HCT116 (cell line): Measurements from ENCODE around the gene TMEM258. TPM values are rescaled to one million over a fixed set of nuclear protein-coding genes. Genes with fewer than 3 reads are reported as not detected.

ENCODE experiments used
- ATAC-seq: fragments of 200-7000 bp; cut with Tn5 transposase; 2 replicates; pipeline ENCODE4 v1.9.1; 2020; ENCODE audit warnings: mild to moderate bottlenecking, moderate library complexity
- BruUV-seq: library from RNA; stranded (reverse); fragments of 400-500 nt; replicated peaks from 2 replicates; lab custom pipeline; 2021; lab: Mats Ljungman, UMichigan
- CTCF ChIA-PET: fragments of 300-600 bp; sonication (Branson Sonifier 250); formaldehyde crosslinking; loops from one replicate; lab custom pipeline; 2021; ENCODE audit warnings: antibody characterized with exemption; lab: Charles Lee
- POLR2A ChIA-PET: fragments of 300-600, 350-600 bp; sonication (Branson Sonifier 250); formaldehyde crosslinking; loops from one replicate; lab custom pipeline; 2021; ENCODE audit warnings: antibody characterized with exemption; lab: Charles Lee
- RAD21 ChIA-PET, 2 experiments: fragments of 300-600 bp; sonication (Branson Sonifier 250); formaldehyde crosslinking; loops; one replicate each; lab custom pipeline; 2023; ENCODE audit warnings: low total read pairs in 2 of 2; ENCODE audit not compliant: uncharacterized antibody in 2 of 2, unreplicated experiment in 2 of 2, low non-redundant PET in 1 of 2; lab: Charles Lee
- DNase-seq: peaks from one replicate; pipeline ENCODE4 v3.0.0-alpha.2; 2010; ENCODE audit warnings: low read depth, low spot score
- H2AFZ ChIP-seq: fragments of 200-600 bp; shearing (Covaris generic), sonication (generic); 2 replicates; pipeline ENCODE4 v1.6.1; 2017; ENCODE audit warnings: low read depth, mixed run types, mixed read lengths, antibody characterized with exemption, low read length; ENCODE audit not compliant: poor library complexity, severe bottlenecking
- H3K27ac ChIP-seq: 2 replicates; pipeline ENCODE4 v1.5.1; 2012; ENCODE audit warnings: low read depth, low read length
- H3K27me3 ChIP-seq: fragments of 200-600 bp; sonication (generic); 2 replicates; pipeline ENCODE4 v1.6.1; 2016; ENCODE audit warnings: mixed run types, low read length, mixed read lengths; ENCODE audit not compliant: insufficient read depth
- H3K36me3 ChIP-seq, 2 experiments: fragments of 200-500 bp in 1 of 2; fragments of 200-600 bp in 1 of 2; sonication (Bioruptor generic) in 1 of 2; sonication (generic) in 1 of 2; 2 replicates each; pipeline versions ENCODE4 v1.5.1 to v1.6.1; 2014 to 2016; ENCODE audit warnings: low read length in 2 of 2, inconsistent platforms in 1 of 2, mixed read lengths in 1 of 2, mixed run types in 1 of 2; ENCODE audit not compliant: insufficient read depth in 2 of 2, control insufficient read depth in 1 of 2
- H3K4me1 ChIP-seq, 2 experiments: fragments of 200-600 bp in 1 of 2; sonication (generic) in 1 of 2; 2 replicates each; pipeline versions ENCODE4 v1.5.1 to v1.6.1; 2012 to 2017; ENCODE audit warnings: low read length in 2 of 2, inconsistent platforms in 1 of 2, mild to moderate bottlenecking in 1 of 2, mixed read lengths in 1 of 2, mixed run types in 1 of 2, moderate library complexity in 1 of 2; ENCODE audit not compliant: insufficient read depth in 2 of 2, control insufficient read depth in 1 of 2
- H3K4me2 ChIP-seq: fragments of 200-600 bp; sonication (generic); 2 replicates; pipeline ENCODE4 v1.6.1; 2017; ENCODE audit warnings: mixed run types, low read length, mixed read lengths
- H3K4me3 ChIP-seq, 2 experiments: fragments of 200-600 bp in 1 of 2; sonication (generic) in 1 of 2; replicated peaks in 1 of 2; 2 replicates each; pipeline ENCODE4 v1.5.1; 2011 to 2016; ENCODE audit warnings: low read length in 2 of 2, control low read depth in 1 of 2, low read depth in 1 of 2, mild to moderate bottlenecking in 1 of 2, mixed read lengths in 1 of 2, mixed run types in 1 of 2
- H3K79me2 ChIP-seq: fragments of 200-600 bp; sonication (generic); 2 replicates; pipeline ENCODE4 v1.6.1; 2017; ENCODE audit warnings: mild to moderate bottlenecking, mixed run types, low read length, moderate library complexity, mixed read lengths; ENCODE audit not compliant: insufficient read depth
- H3K9ac ChIP-seq: fragments of 200-600 bp; sonication (generic); 2 replicates; pipeline ENCODE4 v1.6.1; 2016; ENCODE audit warnings: low read length, mixed read lengths
- H3K9me2 ChIP-seq: fragments of 200-600 bp; sonication (generic), shearing (Covaris generic); 2 replicates; pipeline ENCODE4 v1.6.1; 2017; ENCODE audit warnings: mixed run types, mild to moderate bottlenecking, moderate library complexity; ENCODE audit not compliant: insufficient read depth
- H3K9me3 ChIP-seq, 2 experiments: fragments of 200-500 bp in 1 of 2; fragments of 200-600 bp in 1 of 2; sonication (Bioruptor generic) in 1 of 2; sonication (generic) in 1 of 2; 2 replicates each; pipeline ENCODE4 v1.6.1; 2014 to 2017; ENCODE audit warnings: low read length in 2 of 2, mixed read lengths in 2 of 2, inconsistent platforms in 1 of 2, low read depth in 1 of 2, mild to moderate bottlenecking in 1 of 2, mixed run types in 1 of 2, moderate library complexity in 1 of 2; ENCODE audit not compliant: control insufficient read depth in 1 of 2, insufficient read depth in 1 of 2
- H4K20me1 ChIP-seq: fragments of 200-600 bp; sonication (generic), shearing (Covaris generic); 2 replicates; pipeline ENCODE4 v1.6.1; 2017; ENCODE audit warnings: mixed run types, mild to moderate bottlenecking, moderate library complexity; ENCODE audit not compliant: insufficient read depth
- POLR2AphosphoS5 ChIP-seq: IDR thresholded peaks from 2 replicates; pipeline ENCODE4 v1.6.1; 2011; ENCODE audit warnings: mild to moderate bottlenecking, low read depth, low read length, moderate library complexity
- SIN3A ChIP-seq: IDR thresholded peaks from 2 replicates; pipeline ENCODE4 v1.6.1; 2012; ENCODE audit warnings: low read depth
- YY1 ChIP-seq: IDR thresholded peaks from 2 replicates; pipeline ENCODE4 v1.6.1; 2011; ENCODE audit warnings: low read length, low read depth, moderate library complexity, mild to moderate bottlenecking; ENCODE audit not compliant: insufficient replicate concordance; ENCODE audit errors: extremely low read depth
- intact Hi-C: fragments of 100-400 bp; cut with micrococcal nuclease; formaldehyde crosslinking; loops from 2 replicates; pipeline ENCODE4 v1.10.0; 2022
- total RNA-seq: library from RNA; stranded (reverse); gene quantifications from one replicate; pipeline ENCODE4 v1.2.1, GENCODE V29; 2021; ENCODE audit not compliant: unreplicated experiment
- TF ChIP-seq, protein P1 (sequence below), 3 experiments: fragments of 200-600 bp in 1 of 3; sonication (generic) in 1 of 3; IDR thresholded peaks in 2 of 3; conservative IDR thresholded peaks in 1 of 3; 2 replicates each; pipeline ENCODE4 v1.5.1; 2012 to 2017; ENCODE audit warnings: low read depth in 2 of 3, low read length in 2 of 3, antibody characterized with exemption in 1 of 3, borderline replicate concordance in 1 of 3, control low read depth in 1 of 3, mild to moderate bottlenecking in 1 of 3, mixed read lengths in 1 of 3, mixed run types in 1 of 3, moderate library complexity in 1 of 3; ENCODE audit not compliant: insufficient read depth in 1 of 3
- TF ChIP-seq, protein P2 (sequence below): IDR thresholded peaks from 2 replicates; pipeline ENCODE4 v1.6.1; 2011; ENCODE audit warnings: mild to moderate bottlenecking, low read length, moderate library complexity; ENCODE audit not compliant: insufficient replicate concordance; ENCODE audit errors: extremely low read depth
- TF ChIP-seq, protein P3 (sequence below): IDR thresholded peaks from 2 replicates; pipeline ENCODE4 v1.6.1; 2012; ENCODE audit warnings: low read depth

TMEM258 gene
- total RNA-seq, 1 experiment from 2014 or later, result 160 TPM

DNA sequence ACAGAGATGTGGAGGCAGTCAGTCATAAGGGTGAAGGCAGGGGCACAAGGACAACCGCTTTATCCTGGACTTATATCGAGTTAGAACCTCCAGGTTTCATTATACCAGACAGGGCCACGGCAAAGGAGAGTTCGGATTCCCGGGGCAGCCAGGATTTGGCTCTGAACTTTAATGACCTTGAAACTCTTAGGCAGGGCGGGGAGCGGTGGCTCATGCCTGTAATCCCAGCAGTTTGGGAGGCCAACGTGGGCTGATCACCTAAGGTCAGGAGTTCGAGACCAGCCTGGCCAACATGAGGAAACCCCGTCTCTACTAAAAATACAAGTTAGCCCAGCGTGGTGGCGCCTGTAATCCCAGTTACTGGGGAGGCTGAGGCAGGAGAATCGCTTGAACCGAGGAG is 41.0 kb downstream of the TMEM258 start:
- RAD21 ChIA-PET, result no interaction called here
- no peak for ATAC-seq
- Histone ChIP-seq H3K79me2 (peaks cover 36% of the 10 kb centered on the region; the same call in 1 of the 2 replicates), H3K27ac (no peak overlapping the region), H3K4me1 (peaks cover 21 to 61% of the 10 kb centered on the region in 2 experiments), H3K36me3 (no peaks in the 10 kb centered on the region), H3K9me2 (no peaks in the 10 kb centered on the region), H4K20me1 (no peaks in the 10 kb centered on the region), H3K27me3 (no peaks in the 10 kb centered on the region), H2AFZ (no peak overlapping the region), H3K4me3 (no peak overlapping the region), H3K9ac (no peak overlapping the region), H3K4me2 (no peak overlapping the region), H3K9me3 (no peaks in the 10 kb centered on the region)
- no TSS peak for BruUV-seq
- TF ChIP-seq YY1 (no peak), SIN3A (no peak), POLR2AphosphoS5 (no peak)
- TF ChIP-seq, protein P1, sequence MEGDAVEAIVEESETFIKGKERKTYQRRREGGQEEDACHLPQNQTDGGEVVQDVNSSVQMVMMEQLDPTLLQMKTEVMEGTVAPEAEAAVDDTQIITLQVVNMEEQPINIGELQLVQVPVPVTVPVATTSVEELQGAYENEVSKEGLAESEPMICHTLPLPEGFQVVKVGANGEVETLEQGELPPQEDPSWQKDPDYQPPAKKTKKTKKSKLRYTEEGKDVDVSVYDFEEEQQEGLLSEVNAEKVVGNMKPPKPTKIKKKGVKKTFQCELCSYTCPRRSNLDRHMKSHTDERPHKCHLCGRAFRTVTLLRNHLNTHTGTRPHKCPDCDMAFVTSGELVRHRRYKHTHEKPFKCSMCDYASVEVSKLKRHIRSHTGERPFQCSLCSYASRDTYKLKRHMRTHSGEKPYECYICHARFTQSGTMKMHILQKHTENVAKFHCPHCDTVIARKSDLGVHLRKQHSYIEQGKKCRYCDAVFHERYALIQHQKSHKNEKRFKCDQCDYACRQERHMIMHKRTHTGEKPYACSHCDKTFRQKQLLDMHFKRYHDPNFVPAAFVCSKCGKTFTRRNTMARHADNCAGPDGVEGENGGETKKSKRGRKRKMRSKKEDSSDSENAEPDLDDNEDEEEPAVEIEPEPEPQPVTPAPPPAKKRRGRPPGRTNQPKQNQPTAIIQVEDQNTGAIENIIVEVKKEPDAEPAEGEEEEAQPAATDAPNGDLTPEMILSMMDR (IDR thresholded peaks at IDR 0.05 in 2 of 3, conservative IDR thresholded peaks at IDR 0.05 in 1 of 3; ENCODE audit: borderline replicate concordance in 1 of 3, insufficient read depth in 1 of 3, low read depth in 2 of 3, low read length in 2 of 3), result no peak
- TF ChIP-seq, protein P2, sequence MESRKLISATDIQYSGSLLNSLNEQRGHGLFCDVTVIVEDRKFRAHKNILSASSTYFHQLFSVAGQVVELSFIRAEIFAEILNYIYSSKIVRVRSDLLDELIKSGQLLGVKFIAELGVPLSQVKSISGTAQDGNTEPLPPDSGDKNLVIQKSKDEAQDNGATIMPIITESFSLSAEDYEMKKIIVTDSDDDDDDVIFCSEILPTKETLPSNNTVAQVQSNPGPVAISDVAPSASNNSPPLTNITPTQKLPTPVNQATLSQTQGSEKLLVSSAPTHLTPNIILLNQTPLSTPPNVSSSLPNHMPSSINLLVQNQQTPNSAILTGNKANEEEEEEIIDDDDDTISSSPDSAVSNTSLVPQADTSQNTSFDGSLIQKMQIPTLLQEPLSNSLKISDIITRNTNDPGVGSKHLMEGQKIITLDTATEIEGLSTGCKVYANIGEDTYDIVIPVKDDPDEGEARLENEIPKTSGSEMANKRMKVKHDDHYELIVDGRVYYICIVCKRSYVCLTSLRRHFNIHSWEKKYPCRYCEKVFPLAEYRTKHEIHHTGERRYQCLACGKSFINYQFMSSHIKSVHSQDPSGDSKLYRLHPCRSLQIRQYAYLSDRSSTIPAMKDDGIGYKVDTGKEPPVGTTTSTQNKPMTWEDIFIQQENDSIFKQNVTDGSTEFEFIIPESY, result no peak
- TF ChIP-seq, protein P3, sequence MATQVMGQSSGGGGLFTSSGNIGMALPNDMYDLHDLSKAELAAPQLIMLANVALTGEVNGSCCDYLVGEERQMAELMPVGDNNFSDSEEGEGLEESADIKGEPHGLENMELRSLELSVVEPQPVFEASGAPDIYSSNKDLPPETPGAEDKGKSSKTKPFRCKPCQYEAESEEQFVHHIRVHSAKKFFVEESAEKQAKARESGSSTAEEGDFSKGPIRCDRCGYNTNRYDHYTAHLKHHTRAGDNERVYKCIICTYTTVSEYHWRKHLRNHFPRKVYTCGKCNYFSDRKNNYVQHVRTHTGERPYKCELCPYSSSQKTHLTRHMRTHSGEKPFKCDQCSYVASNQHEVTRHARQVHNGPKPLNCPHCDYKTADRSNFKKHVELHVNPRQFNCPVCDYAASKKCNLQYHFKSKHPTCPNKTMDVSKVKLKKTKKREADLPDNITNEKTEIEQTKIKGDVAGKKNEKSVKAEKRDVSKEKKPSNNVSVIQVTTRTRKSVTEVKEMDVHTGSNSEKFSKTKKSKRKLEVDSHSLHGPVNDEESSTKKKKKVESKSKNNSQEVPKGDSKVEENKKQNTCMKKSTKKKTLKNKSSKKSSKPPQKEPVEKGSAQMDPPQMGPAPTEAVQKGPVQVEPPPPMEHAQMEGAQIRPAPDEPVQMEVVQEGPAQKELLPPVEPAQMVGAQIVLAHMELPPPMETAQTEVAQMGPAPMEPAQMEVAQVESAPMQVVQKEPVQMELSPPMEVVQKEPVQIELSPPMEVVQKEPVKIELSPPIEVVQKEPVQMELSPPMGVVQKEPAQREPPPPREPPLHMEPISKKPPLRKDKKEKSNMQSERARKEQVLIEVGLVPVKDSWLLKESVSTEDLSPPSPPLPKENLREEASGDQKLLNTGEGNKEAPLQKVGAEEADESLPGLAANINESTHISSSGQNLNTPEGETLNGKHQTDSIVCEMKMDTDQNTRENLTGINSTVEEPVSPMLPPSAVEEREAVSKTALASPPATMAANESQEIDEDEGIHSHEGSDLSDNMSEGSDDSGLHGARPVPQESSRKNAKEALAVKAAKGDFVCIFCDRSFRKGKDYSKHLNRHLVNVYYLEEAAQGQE, result no peak
- intact Hi-C loops, result no loop called here
- POLR2A ChIA-PET, result no interaction called here
- no peak for DNase-seq
- CTCF ChIA-PET, result interaction anchor here (1.5 kb wide), 1 partner anchor 10 kb away, joined by 3 read pairs; no protein-coding TSS in a partner anchor
